Measurements from ENCODE around the gene FHIT.

Gene FHIT

DNA sequence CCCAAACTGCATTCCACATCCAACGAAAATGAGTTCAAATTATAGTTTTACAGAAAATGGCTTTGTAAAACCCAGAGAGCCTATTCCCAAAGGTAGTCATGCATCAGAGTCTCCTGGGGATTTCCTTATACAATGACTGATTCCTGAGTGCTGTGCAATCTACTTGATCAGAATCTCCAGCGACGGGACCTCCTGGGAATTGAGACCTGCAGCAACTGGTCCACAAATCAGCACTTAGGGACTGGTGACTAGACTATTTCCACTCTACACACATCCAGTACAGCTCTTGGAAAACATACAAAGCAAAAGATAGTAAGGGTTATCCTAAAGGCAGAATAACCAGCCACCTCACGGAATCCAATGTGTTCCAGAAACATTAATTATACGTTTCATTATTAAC lies 1330.4 kb downstream of the FHIT start:
- no peaks in the 10 kb centered on the region for H3K9me3 ChIP-seq
- TF ChIP-seq CTCF (IDR thresholded peaks at IDR 0.05) = no peak
- no peaks in the 10 kb centered on the region for H3K36me3 ChIP-seq
- no peak for DNase-seq
- H3K27me3 ChIP-seq = no peaks in the 10 kb centered on the region
- no peaks in the 10 kb centered on the region for H3K4me1 ChIP-seq
- no peak overlapping the region for H3K4me3 ChIP-seq
- intact Hi-C loops (cut with DNase I; ENCODE audit: low total_unique reads) = no loop called here
- no peak overlapping the region for H3K27ac ChIP-seq

DNA sequence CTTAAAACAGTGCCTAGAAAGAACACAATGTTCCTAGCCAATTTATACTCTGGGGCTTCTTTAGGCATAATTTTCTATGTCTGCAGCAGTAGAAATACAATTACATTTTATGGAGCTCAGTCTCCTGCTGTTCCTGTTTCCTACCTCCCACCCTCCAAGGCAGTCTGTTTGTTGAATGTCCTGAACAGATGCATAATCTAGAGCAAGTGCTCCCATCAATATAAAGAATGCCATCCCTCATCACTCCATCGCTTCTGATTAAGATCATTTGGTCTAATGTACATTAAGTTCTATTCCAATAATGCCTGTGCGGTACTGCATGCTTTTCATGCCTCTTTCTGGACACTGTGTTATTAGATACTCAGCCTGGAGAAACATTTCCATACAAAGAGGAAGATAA lies 1331.7 kb downstream of the FHIT start:
- Histone ChIP-seq H3K36me3 (no peaks in the 10 kb centered on the region), H3K4me1 (no peaks in the 10 kb centered on the region), H3K27ac (no peak overlapping the region), H3K4me3 (no peak overlapping the region), H3K9me3 (no peaks in the 10 kb centered on the region), H3K27me3 (no peaks in the 10 kb centered on the region)
- TF ChIP-seq CTCF (IDR thresholded peaks at IDR 0.05) = no peak
- intact Hi-C loops (cut with DNase I; ENCODE audit: low total_unique reads) = no loop called here
- no peak for DNase-seq

- no peak for DNase-seq
- no peak for TF ChIP-seq CTCF (IDR thresholded peaks at IDR 0.05)
- H3K4me1 ChIP-seq = no peaks in the 10 kb centered on the region
- no peaks in the 10 kb centered on the region for H3K27me3 ChIP-seq
- intact Hi-C loops (cut with DNase I; ENCODE audit: low total_unique reads) = no loop called here
- H3K36me3 ChIP-seq = no peaks in the 10 kb centered on the region
- no peaks in the 10 kb centered on the region for H3K9me3 ChIP-seq
- no peak overlapping the region for H3K4me3 ChIP-seq
- H3K27ac ChIP-seq = no peak overlapping the region
Measured at GRCh38 chr3:59914251-59914650, 1337.0 kb downstream of the FHIT start.

GRCh38 chr3:59913645-59914044 lies 1337.6 kb downstream of the FHIT start:
- Histone ChIP-seq H3K4me3 (no peak overlapping the region), H3K27me3 (no peaks in the 10 kb centered on the region), H3K27ac (no peak overlapping the region), H3K36me3 (no peaks in the 10 kb centered on the region), H3K9me3 (no peaks in the 10 kb centered on the region), H3K4me1 (peaks cover 0 to 3% (median 0%) of the 10 kb centered on the region in 4 donors)
- DNase-seq = no peak
- intact Hi-C loops (cut with DNase I; ENCODE audit: low total_unique reads) = no loop called here
- no peak for TF ChIP-seq CTCF (IDR thresholded peaks at IDR 0.05)

- no peak for DNase-seq
- Histone ChIP-seq H3K27ac (no peak overlapping the region), H3K36me3 (no peaks in the 10 kb centered on the region), H3K4me1 (peaks cover 0 to 3% (median 0%) of the 10 kb centered on the region in 4 donors), H3K27me3 (no peaks in the 10 kb centered on the region), H3K4me3 (no peak overlapping the region), H3K9me3 (no peaks in the 10 kb centered on the region)
- intact Hi-C loops (cut with DNase I; ENCODE audit: low total_unique reads) = no loop called here
- no peak for TF ChIP-seq CTCF (IDR thresholded peaks at IDR 0.05)
Measured at GRCh38 chr3:59908701-59909100, 1342.6 kb downstream of the FHIT start.

- Histone ChIP-seq H3K27me3 (no peaks in the 10 kb centered on the region), H3K36me3 (no peaks in the 10 kb centered on the region), H3K9me3 (no peaks in the 10 kb centered on the region), H3K4me1 (peaks cover 0 to 3% (median 0%) of the 10 kb centered on the region in 4 donors), H3K27ac (no peak overlapping the region), H3K4me3 (no peak overlapping the region)
- intact Hi-C loops (cut with DNase I; ENCODE audit: low total_unique reads) = no loop called here
- TF ChIP-seq CTCF (IDR thresholded peaks at IDR 0.05) = no peak
- DNase-seq = no peak
Measured at GRCh38 chr3:59908280-59908679, 1343.0 kb downstream of the FHIT start.

Data from tibial artery (tissue), 4 donors.